ENCODE measurements around the gene CACNA1D. TPM values are rescaled to one million over a fixed set of nuclear protein-coding genes. Genes with fewer than 3 reads are reported as not detected.

The CACNA1D gene
- total RNA-seq, 1 experiment from 2014 or later, result not detected

DNA sequence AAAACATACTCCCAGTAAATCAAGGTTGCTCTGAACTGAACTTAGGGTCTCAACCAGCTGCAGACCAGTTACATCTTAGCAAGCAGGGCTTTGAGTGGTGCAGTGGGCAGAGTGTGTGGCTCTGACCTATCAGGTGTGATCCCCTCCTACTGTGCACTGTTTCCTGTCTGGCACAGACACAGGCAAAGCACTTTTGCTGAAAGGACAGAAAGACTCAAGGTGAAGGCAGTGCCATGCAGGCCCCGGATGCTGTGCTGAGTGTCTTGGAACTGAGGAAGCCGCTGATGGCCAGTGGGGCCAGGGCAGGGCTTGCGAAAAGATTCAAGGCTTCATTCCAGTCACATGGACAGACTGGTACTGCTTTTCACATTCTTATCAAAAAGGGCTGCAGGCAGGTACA is 85.2 kb downstream of the CACNA1D start:
- no peaks in the 10 kb centered on the region for H4K20me1 ChIP-seq (ENCODE audit: insufficient read depth, low read depth, low read length)
- no peak overlapping the region for H3K4me2 ChIP-seq (ENCODE audit: low read depth, low read length, poor library complexity, severe bottlenecking)
- no peaks in the 10 kb centered on the region for H3K36me3 ChIP-seq (ENCODE audit: insufficient read depth, low read length)
- H3K27me3 ChIP-seq (ENCODE audit: low read length), result no peaks in the 10 kb centered on the region; the same call in 1 of the 2 replicates
- H3K9me2 ChIP-seq (replicated peaks; ENCODE audit: insufficient read depth, low read length), result no peaks in the 10 kb centered on the region
- H3K4me3 ChIP-seq (ENCODE audit: low read length), result no peak overlapping the region
- no peaks in the 10 kb centered on the region for H3K79me2 ChIP-seq (ENCODE audit: low read length)
- H3K27ac ChIP-seq (ENCODE audit: low read length), result no peak overlapping the region
- H2AFZ ChIP-seq (ENCODE audit: low read length), result no peak overlapping the region
- DNase-seq, result no peak
- H3K4me1 ChIP-seq (ENCODE audit: low read length), result no peaks in the 10 kb centered on the region
- H3K9ac ChIP-seq (ENCODE audit: low read length), result no peak overlapping the region
- H3K9me3 ChIP-seq (ENCODE audit: low read length), result no peaks in the 10 kb centered on the region

DNA sequence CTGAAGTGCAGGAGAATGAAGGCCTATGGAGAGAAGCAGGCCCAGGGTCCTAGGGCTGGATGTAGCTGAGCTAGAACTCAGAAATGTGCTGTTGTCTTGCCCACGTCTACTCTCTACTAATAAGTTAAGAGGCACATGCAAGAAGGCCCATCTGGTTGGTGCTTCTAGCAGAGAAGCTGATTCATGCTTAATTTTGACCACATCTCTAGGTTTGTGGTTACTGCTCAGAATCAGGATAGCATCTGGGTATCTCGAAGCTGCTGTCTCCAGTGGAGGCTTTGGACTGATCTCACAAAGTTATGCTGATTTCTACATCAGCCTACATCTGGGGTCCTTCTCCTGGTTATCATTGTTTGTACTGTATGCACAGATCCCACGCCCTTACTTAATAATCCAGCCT is 87.3 kb downstream of the CACNA1D start:
- Histone ChIP-seq H4K20me1 (ENCODE audit: insufficient read depth, low read depth, low read length) (no peaks in the 10 kb centered on the region), H3K36me3 (ENCODE audit: insufficient read depth, low read length) (no peaks in the 10 kb centered on the region), H2AFZ (ENCODE audit: low read length) (no peak overlapping the region), H3K9ac (ENCODE audit: low read length) (no peak overlapping the region), H3K4me3 (ENCODE audit: low read length) (no peak overlapping the region), H3K4me1 (ENCODE audit: low read length) (no peaks in the 10 kb centered on the region), H3K9me2 (replicated peaks; ENCODE audit: insufficient read depth, low read length) (no peaks in the 10 kb centered on the region), H3K79me2 (ENCODE audit: low read length) (no peaks in the 10 kb centered on the region), H3K27ac (ENCODE audit: low read length) (no peak overlapping the region), H3K4me2 (ENCODE audit: low read depth, low read length, poor library complexity, severe bottlenecking) (no peak overlapping the region), H3K9me3 (ENCODE audit: low read length) (no peaks in the 10 kb centered on the region), H3K27me3 (ENCODE audit: low read length) (no peaks in the 10 kb centered on the region; the same call in 1 of the 2 replicates)
- DNase-seq, result no peak

DNA sequence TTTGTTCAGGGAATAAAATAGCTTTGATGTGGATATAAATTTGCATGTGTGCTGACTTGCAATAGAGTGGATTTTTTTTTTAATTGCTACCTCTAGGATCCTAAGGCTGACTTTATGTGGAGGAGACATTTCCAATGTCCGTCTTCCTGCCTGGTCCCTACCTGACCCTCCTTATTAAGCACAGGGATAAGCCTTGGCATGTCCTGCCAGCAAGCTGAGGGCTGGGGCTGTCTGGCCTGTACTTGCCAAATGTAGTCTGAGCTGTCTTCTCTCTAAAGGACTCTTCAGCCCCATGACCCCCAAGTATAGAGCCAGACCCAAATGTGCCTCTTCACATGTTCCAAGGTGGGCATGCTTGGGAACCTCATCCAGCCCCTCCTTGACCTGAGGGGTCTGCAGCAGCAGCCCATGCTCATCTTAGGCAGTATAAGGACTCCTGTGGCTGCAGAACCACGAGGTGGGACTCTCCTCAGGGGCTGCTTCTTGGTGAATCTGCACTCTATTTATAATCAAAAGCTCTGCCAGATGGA is 88.8 kb downstream of the CACNA1D start:
- Histone ChIP-seq H3K27ac (ENCODE audit: low read length) (no peak overlapping the region), H3K9ac (ENCODE audit: low read length) (no peak overlapping the region), H3K36me3 (ENCODE audit: insufficient read depth, low read length) (no peaks in the 10 kb centered on the region), H3K4me2 (ENCODE audit: low read depth, low read length, poor library complexity, severe bottlenecking) (no peak overlapping the region), H3K4me1 (ENCODE audit: low read length) (no peaks in the 10 kb centered on the region), H4K20me1 (ENCODE audit: insufficient read depth, low read depth, low read length) (no peaks in the 10 kb centered on the region), H3K27me3 (ENCODE audit: low read length) (no peaks in the 10 kb centered on the region; the same call in 1 of the 2 replicates), H3K4me3 (ENCODE audit: low read length) (no peak overlapping the region), H3K9me3 (ENCODE audit: low read length) (no peaks in the 10 kb centered on the region), H2AFZ (ENCODE audit: low read length) (no peak overlapping the region), H3K9me2 (replicated peaks; ENCODE audit: insufficient read depth, low read length) (no peaks in the 10 kb centered on the region), H3K79me2 (ENCODE audit: low read length) (no peaks in the 10 kb centered on the region)
- no peak for DNase-seq

DNA sequence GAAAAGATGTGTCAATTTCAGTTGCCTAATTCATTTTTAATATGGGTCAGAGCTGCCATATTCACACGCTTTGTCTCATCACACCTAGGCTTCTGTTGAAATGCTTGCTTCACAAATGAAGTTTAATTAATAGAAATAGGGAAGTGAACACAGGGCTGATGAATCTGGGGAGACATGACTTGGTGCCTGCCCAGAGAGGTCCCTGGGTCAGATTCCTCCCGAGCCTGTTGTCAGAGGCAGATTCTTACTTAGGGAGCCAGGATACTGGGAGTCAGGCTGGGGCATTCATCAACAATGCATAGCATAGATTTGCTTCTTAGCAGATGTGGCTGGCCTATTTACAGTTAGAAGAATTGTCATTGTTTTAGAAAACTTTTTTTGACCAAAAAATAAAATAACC is 90.6 kb downstream of the CACNA1D start:
- Histone ChIP-seq H3K79me2 (ENCODE audit: low read length) (no peaks in the 10 kb centered on the region), H3K27ac (ENCODE audit: low read length) (no peak overlapping the region), H3K4me2 (ENCODE audit: low read depth, low read length, poor library complexity, severe bottlenecking) (no peak overlapping the region), H2AFZ (ENCODE audit: low read length) (no peak overlapping the region), H3K9me3 (ENCODE audit: low read length) (no peaks in the 10 kb centered on the region), H3K4me1 (ENCODE audit: low read length) (no peaks in the 10 kb centered on the region), H3K9ac (ENCODE audit: low read length) (no peak overlapping the region), H3K36me3 (ENCODE audit: insufficient read depth, low read length) (no peaks in the 10 kb centered on the region), H4K20me1 (ENCODE audit: insufficient read depth, low read depth, low read length) (no peaks in the 10 kb centered on the region), H3K4me3 (ENCODE audit: low read length) (no peak overlapping the region), H3K9me2 (replicated peaks; ENCODE audit: insufficient read depth, low read length) (no peaks in the 10 kb centered on the region), H3K27me3 (ENCODE audit: low read length) (no peaks in the 10 kb centered on the region; the same call in 1 of the 2 replicates)
- DNase-seq, result no peak

DNA sequence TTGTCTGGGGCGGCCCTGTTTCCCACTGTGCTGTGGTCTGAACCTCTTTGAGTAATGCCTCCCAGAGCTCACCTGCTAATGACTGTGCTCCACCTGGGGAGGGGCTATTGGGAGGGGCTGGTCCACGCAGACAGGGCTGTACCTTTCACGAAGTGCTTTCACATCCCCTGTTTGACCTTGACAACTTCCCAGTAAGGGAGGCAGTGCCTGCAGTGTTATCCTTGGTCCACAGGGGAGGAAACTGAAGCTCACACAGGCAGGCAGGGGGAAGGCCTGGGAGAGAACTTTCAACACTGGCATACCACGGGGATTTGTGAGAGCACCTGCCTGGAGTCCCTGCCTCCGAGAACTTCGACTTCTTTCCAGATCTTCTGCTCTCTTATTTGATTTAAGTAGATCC is 91.2 kb downstream of the CACNA1D start:
- Histone ChIP-seq H3K9me2 (replicated peaks; ENCODE audit: insufficient read depth, low read length) (no peaks in the 10 kb centered on the region), H3K4me1 (ENCODE audit: low read length) (no peaks in the 10 kb centered on the region), H4K20me1 (ENCODE audit: insufficient read depth, low read depth, low read length) (no peaks in the 10 kb centered on the region), H2AFZ (ENCODE audit: low read length) (no peak overlapping the region), H3K9me3 (ENCODE audit: low read length) (no peaks in the 10 kb centered on the region), H3K27ac (ENCODE audit: low read length) (no peak overlapping the region), H3K4me3 (ENCODE audit: low read length) (no peak overlapping the region), H3K9ac (ENCODE audit: low read length) (no peak overlapping the region), H3K4me2 (ENCODE audit: low read depth, low read length, poor library complexity, severe bottlenecking) (no peak overlapping the region), H3K27me3 (ENCODE audit: low read length) (no peaks in the 10 kb centered on the region; the same call in 1 of the 2 replicates), H3K36me3 (ENCODE audit: insufficient read depth, low read length) (no peaks in the 10 kb centered on the region), H3K79me2 (ENCODE audit: low read length) (no peaks in the 10 kb centered on the region)
- no peak for DNase-seq

DNA sequence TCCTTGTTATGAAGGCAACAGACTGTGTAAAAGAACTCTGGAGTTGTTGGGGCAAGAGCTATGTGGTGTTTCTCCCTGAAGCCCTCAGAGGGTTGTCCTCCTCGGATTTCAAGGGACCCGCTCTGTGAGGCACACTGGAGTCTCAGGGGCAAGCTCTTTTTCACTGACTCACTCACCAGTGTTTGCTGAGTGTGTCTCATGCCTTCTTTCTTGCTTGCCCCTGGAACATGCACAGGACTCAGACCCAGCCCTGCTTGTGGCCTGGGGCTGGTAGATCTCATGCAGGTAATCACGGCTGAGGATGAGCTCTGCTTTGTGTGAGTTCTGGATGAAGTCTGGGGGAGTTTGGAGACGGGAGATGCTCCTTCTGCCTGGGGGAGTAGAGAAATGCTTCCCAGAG is 93.7 kb downstream of the CACNA1D start:
- H3K4me3 ChIP-seq (ENCODE audit: low read length), result no peak overlapping the region
- no peaks in the 10 kb centered on the region for H3K9me3 ChIP-seq (ENCODE audit: low read length)
- no peak overlapping the region for H3K9ac ChIP-seq (ENCODE audit: low read length)
- H3K36me3 ChIP-seq (ENCODE audit: insufficient read depth, low read length), result no peaks in the 10 kb centered on the region
- no peaks in the 10 kb centered on the region; the same call in 1 of the 2 replicates for H3K27me3 ChIP-seq (ENCODE audit: low read length)
- no peak for DNase-seq
- peaks cover 4% of the 10 kb centered on the region for H3K4me1 ChIP-seq (ENCODE audit: low read length)
- no peaks in the 10 kb centered on the region for H3K79me2 ChIP-seq (ENCODE audit: low read length)
- no peak overlapping the region for H3K27ac ChIP-seq (ENCODE audit: low read length)
- H3K9me2 ChIP-seq (replicated peaks; ENCODE audit: insufficient read depth, low read length), result no peaks in the 10 kb centered on the region
- no peak overlapping the region for H2AFZ ChIP-seq (ENCODE audit: low read length)
- no peak overlapping the region for H3K4me2 ChIP-seq (ENCODE audit: low read depth, low read length, poor library complexity, severe bottlenecking)
- no peaks in the 10 kb centered on the region for H4K20me1 ChIP-seq (ENCODE audit: insufficient read depth, low read depth, low read length)

DNA sequence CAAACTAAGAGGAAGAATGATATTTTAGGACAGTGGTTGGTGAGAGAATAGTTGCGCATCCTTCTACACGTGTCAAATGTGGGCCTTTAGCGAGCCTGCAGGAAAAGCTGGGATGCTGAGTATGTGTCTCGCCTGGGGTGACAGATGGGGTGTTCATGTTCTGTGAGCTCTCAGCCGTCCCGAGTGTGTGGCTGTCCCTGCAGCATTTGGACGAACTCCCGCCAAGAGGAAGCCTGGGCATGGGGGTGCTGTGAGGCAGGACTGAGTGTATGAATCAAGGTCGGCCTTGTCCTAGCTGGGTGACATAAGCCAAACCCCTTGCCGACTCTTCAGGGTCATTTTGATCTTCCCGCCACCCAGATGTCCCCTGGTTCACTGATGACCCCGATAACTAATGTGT is 94.8 kb downstream of the CACNA1D start:
- no peak overlapping the region for H3K27ac ChIP-seq (ENCODE audit: low read length)
- H3K4me3 ChIP-seq (ENCODE audit: low read length), result no peak overlapping the region
- H3K9ac ChIP-seq (ENCODE audit: low read length), result no peak overlapping the region
- H3K4me1 ChIP-seq (ENCODE audit: low read length), result peaks cover 5% of the 10 kb centered on the region
- H3K4me2 ChIP-seq (ENCODE audit: low read depth, low read length, poor library complexity, severe bottlenecking), result no peak overlapping the region
- H3K79me2 ChIP-seq (ENCODE audit: low read length), result no peaks in the 10 kb centered on the region
- no peaks in the 10 kb centered on the region for H3K9me3 ChIP-seq (ENCODE audit: low read length)
- no peak for DNase-seq
- no peaks in the 10 kb centered on the region for H3K9me2 ChIP-seq (replicated peaks; ENCODE audit: insufficient read depth, low read length)
- H3K36me3 ChIP-seq (ENCODE audit: insufficient read depth, low read length), result no peaks in the 10 kb centered on the region
- no peaks in the 10 kb centered on the region for H4K20me1 ChIP-seq (ENCODE audit: insufficient read depth, low read depth, low read length)
- no peaks in the 10 kb centered on the region; the same call in 1 of the 2 replicates for H3K27me3 ChIP-seq (ENCODE audit: low read length)
- H2AFZ ChIP-seq (ENCODE audit: low read length), result no peak overlapping the region

DNA sequence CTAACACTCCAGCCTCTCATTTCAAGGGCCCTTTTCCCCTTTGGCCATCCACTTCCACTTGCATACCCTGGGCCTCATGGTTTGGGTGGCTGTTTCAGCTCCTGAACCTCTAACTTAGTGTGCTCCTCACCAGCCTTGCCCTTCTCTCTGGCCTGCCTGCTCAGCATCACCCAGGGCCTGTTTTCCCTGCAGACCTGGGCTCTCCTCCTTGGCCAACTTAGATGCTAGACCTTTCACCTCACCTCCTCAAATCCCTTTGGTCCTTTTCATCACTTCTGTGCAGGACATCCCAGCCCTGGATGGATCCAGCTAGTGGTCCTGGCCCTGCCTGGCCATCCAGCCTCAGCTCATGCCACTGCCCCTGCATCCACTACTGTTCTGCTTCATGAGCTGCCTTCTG is 95.4 kb downstream of the CACNA1D start:
- Histone ChIP-seq H3K4me1 (ENCODE audit: low read length) (peaks cover 5% of the 10 kb centered on the region), H3K4me2 (ENCODE audit: low read depth, low read length, poor library complexity, severe bottlenecking) (no peak overlapping the region), H3K4me3 (ENCODE audit: low read length) (no peak overlapping the region), H4K20me1 (ENCODE audit: insufficient read depth, low read depth, low read length) (no peaks in the 10 kb centered on the region), H3K27ac (ENCODE audit: low read length) (no peak overlapping the region), H3K36me3 (ENCODE audit: insufficient read depth, low read length) (no peaks in the 10 kb centered on the region), H2AFZ (ENCODE audit: low read length) (no peak overlapping the region), H3K27me3 (ENCODE audit: low read length) (no peaks in the 10 kb centered on the region; the same call in 1 of the 2 replicates), H3K9me2 (replicated peaks; ENCODE audit: insufficient read depth, low read length) (no peaks in the 10 kb centered on the region), H3K9ac (ENCODE audit: low read length) (no peak overlapping the region), H3K79me2 (ENCODE audit: low read length) (no peaks in the 10 kb centered on the region), H3K9me3 (ENCODE audit: low read length) (no peaks in the 10 kb centered on the region)
- no peak for DNase-seq

Data from Karpas-422 (cell line).